Endothelial cell of umbilical vein (primary cell): ENCODE measurements around the gene SHISA3. TPM values are rescaled to one million over a fixed set of nuclear protein-coding genes. Genes with fewer than 3 reads are reported as not detected.

Experiments used
- BruUV-seq: library from RNA; stranded (reverse); fragments of 400-500 nt; replicated peaks from 2 replicates; lab custom pipeline; 2021; lab: Mats Ljungman, UMichigan
- CTCF ChIA-PET: fragments of 300-600, 350-600 bp; sonication (Branson Sonifier 250); formaldehyde crosslinking; loops from one replicate; lab custom pipeline; 2021; ENCODE audit warnings: antibody characterized with exemption, inconsistent platforms; lab: Charles Lee
- POLR2A ChIA-PET: fragments of 300-600, 350-600 bp; sonication (Branson Sonifier 250); formaldehyde crosslinking; loops from one replicate; lab custom pipeline; 2021; ENCODE audit warnings: antibody characterized with exemption, inconsistent platforms; lab: Charles Lee
- DNase-seq: peaks from one replicate; pipeline ENCODE4 v3.0.0-alpha.2; 2011; ENCODE audit warnings: low read depth, low spot score
- FAIRE-seq: peaks from 2 replicates; lab custom pipeline; 2011; peaks lifted over from hg19 to GRCh38; lab: Jason Lieb, UNC
- H2AFZ ChIP-seq: 2 replicates; pipeline ENCODE4 v1.6.0; 2012; ENCODE audit warnings: low read depth, low read length, control low read depth, inconsistent platforms
- H3K27ac ChIP-seq: 2 replicates; pipeline ENCODE4 v1.5.1; 2011; ENCODE audit warnings: low read depth, mild to moderate bottlenecking, control low read depth, low read length, moderate library complexity; ENCODE audit not compliant: insufficient read depth
- H3K27me3 ChIP-seq, 2 experiments: 2 replicates each; pipeline versions ENCODE4 v1.6.0 to v1.6.1; 2011; ENCODE audit warnings: low read length in 2 of 2, mixed read lengths in 1 of 2; ENCODE audit not compliant: control insufficient read depth in 2 of 2, insufficient read depth in 2 of 2
- H3K36me3 ChIP-seq, 2 experiments: 2 replicates in 1 of 2; 3 replicates in 1 of 2; pipeline ENCODE4 v1.5.1; 2011; ENCODE audit warnings: low read length in 2 of 2, mild to moderate bottlenecking in 1 of 2, moderate library complexity in 1 of 2; ENCODE audit not compliant: control insufficient read depth in 2 of 2, insufficient read depth in 2 of 2; ENCODE audit errors: extremely low read depth in 1 of 2
- H3K4me1 ChIP-seq: 3 replicates; pipeline ENCODE4 v1.5.1; 2011; ENCODE audit warnings: mild to moderate bottlenecking, low read length; ENCODE audit not compliant: control insufficient read depth, insufficient read depth; ENCODE audit errors: extremely low read depth
- H3K4me2 ChIP-seq: 2 replicates; pipeline ENCODE4 v1.6.1; 2011; ENCODE audit warnings: low read length, control low read depth, mixed read lengths; ENCODE audit not compliant: insufficient read depth
- H3K4me3 ChIP-seq, 3 experiments: fragments of 200-600 bp in 1 of 3; sonication (generic), shearing (Covaris generic) in 1 of 3; replicated peaks in 1 of 3; 2 replicates each; pipeline ENCODE4 v1.5.1; 2011 to 2016; ENCODE audit warnings: control low read depth in 3 of 3, low read length in 3 of 3, mild to moderate bottlenecking in 2 of 3, inconsistent platforms in 1 of 3, low read depth in 1 of 3, moderate library complexity in 1 of 3; ENCODE audit not compliant: insufficient read depth in 1 of 3
- H3K79me2 ChIP-seq: 2 replicates; pipeline ENCODE4 v1.6.0; 2012; ENCODE audit warnings: low read length, inconsistent platforms; ENCODE audit not compliant: control insufficient read depth, insufficient read depth
- H3K9ac ChIP-seq: replicated peaks from 2 replicates; pipeline ENCODE3; 2011; ENCODE audit warnings: low read length, control low read depth; ENCODE audit not compliant: insufficient read depth; ENCODE audit errors: extremely low read depth
- H3K9me1 ChIP-seq: replicated peaks from 3 replicates; pipeline ENCODE4 v1.6.0; 2011; ENCODE audit warnings: mild to moderate bottlenecking, low read length; ENCODE audit not compliant: control insufficient read depth, insufficient read depth; ENCODE audit errors: extremely low read depth
- H3K9me3 ChIP-seq: replicated peaks from 2 replicates; pipeline ENCODE4 v1.5.1; 2012; ENCODE audit warnings: low read length, inconsistent platforms; ENCODE audit not compliant: control insufficient read depth, insufficient read depth
- H4K20me1 ChIP-seq: replicated peaks from 2 replicates; pipeline ENCODE3; 2011; ENCODE audit warnings: mild to moderate bottlenecking, low read length; ENCODE audit not compliant: control insufficient read depth, insufficient read depth; ENCODE audit errors: extremely low read depth
- CTCF ChIP-seq, 2 donors: IDR thresholded peaks; 1 replicate in 1 of 2; 2 replicates in 1 of 2; pipeline ENCODE4 v1.5.1; 2011; ENCODE audit warnings: low read length in 2 of 2, mild to moderate bottlenecking in 2 of 2, moderate library complexity in 2 of 2, control low read depth in 1 of 2, inconsistent platforms in 1 of 2, low read depth in 1 of 2; ENCODE audit not compliant: insufficient read depth in 1 of 2; ENCODE audit errors: extremely low read depth in 1 of 2
- EZH2 ChIP-seq: IDR thresholded peaks from 2 replicates; pipeline ENCODE4 v1.6.1; 2012; ENCODE audit warnings: borderline replicate concordance, low read depth, mild to moderate bottlenecking, moderate library complexity, low read length, inconsistent platforms; ENCODE audit not compliant: severe bottlenecking
- FOS ChIP-seq: IDR thresholded peaks from 2 replicates; pipeline ENCODE4 v1.6.1; 2011; ENCODE audit warnings: mild to moderate bottlenecking, low read length, moderate library complexity, borderline replicate concordance; ENCODE audit not compliant: insufficient read depth
- GATA2 ChIP-seq: IDR thresholded peaks from 2 replicates; pipeline ENCODE4 v1.7.0; 2011; ENCODE audit warnings: low read depth, mild to moderate bottlenecking, moderate library complexity, mixed read lengths, low read length; ENCODE audit not compliant: insufficient read length, insufficient read depth
- JUN ChIP-seq: IDR thresholded peaks from 2 replicates; pipeline ENCODE4 v1.6.1; 2011; ENCODE audit warnings: borderline replicate concordance, low read depth; ENCODE audit not compliant: insufficient read length, insufficient read depth
- MAX ChIP-seq: IDR thresholded peaks from 2 replicates; pipeline ENCODE4 v1.6.1; 2011; ENCODE audit not compliant: insufficient read depth, insufficient read length
- MYC ChIP-seq: IDR thresholded peaks from one replicate; pipeline ENCODE4 v1.6.1; 2011; ENCODE audit warnings: mild to moderate bottlenecking, low read depth, low read length
- POLR2A ChIP-seq: IDR thresholded peaks from 2 replicates; pipeline ENCODE4 v1.6.1; 2012; ENCODE audit warnings: low read depth, mild to moderate bottlenecking, control low read depth, low read length
- POLR2AphosphoS5 ChIP-seq: IDR thresholded peaks from 2 replicates; pipeline ENCODE4 v1.6.1; 2012; ENCODE audit warnings: low read depth, mild to moderate bottlenecking, control low read depth, low read length, moderate library complexity; ENCODE audit not compliant: insufficient read depth
- dilution Hi-C: fragments of 300-500 bp; cut with MboI; formaldehyde crosslinking; loops from one replicate; pipeline ENCODE4 v1.15.0; 2019; ENCODE audit warnings: low sequenced_read_pairs; ENCODE audit not compliant: extremely low pct_ligation_motif_present
- intact Hi-C: fragments of 100-400 bp; cut with micrococcal nuclease; formaldehyde crosslinking; loops from one replicate; pipeline ENCODE4 v1.10.0; 2022
- polyA plus RNA-seq, 4 experiments: library from polyadenylated mRNA; depleted of rRNA in 3 of 4; stranded (reverse) in 3 of 4; unstranded in 1 of 4; fragments of >200 nt; gene quantifications; 2 replicates each; pipeline versions ENCODE4 v1.2.1 to v1.2.3, GENCODE V29; 2011 to 2012; ENCODE audit warnings: missing spikeins in 1 of 4
- total RNA-seq: library from RNA; stranded (reverse); gene quantifications from 2 replicates; pipeline ENCODE4 v1.2.3, GENCODE V29; 2021

The SHISA3 gene
- total and polyA plus RNA-seq, 2 donors (not counting 3 experiments of a cell fraction or from before 2014, with no cell fraction given), result 12.0 to 16.6 TPM

- Histone ChIP-seq H3K9me1 (no peaks in the 10 kb centered on the region), H3K27ac (no peak overlapping the region), H3K36me3 (no peaks in the 10 kb centered on the region), H3K79me2 (no peaks in the 10 kb centered on the region), H3K4me3 (no peak overlapping the region), H3K9ac (no peak overlapping the region), H2AFZ (no peak overlapping the region), H3K4me1 (peaks cover 5% of the 10 kb centered on the region), H4K20me1 (no peaks in the 10 kb centered on the region), H3K4me2 (no peak overlapping the region), H3K9me3 (no peaks in the 10 kb centered on the region), H3K27me3 (no peaks in the 10 kb centered on the region)
- dilution Hi-C loops, result no loop called here
- POLR2A ChIA-PET, result no interaction called here
- intact Hi-C loops, result no loop called here
- CTCF ChIA-PET, result no interaction called here
- DNase-seq, result no peak
- no peak for FAIRE-seq
- TF ChIP-seq FOS, result no peak
- no peak for TF ChIP-seq JUN
- TF ChIP-seq CTCF (IDR thresholded peaks at IDR 0.05; ENCODE audit: extremely low read depth in 1 of 2, insufficient read depth in 1 of 2, low read depth in 1 of 2, low read length in 2 of 2), result no peak
- TF ChIP-seq MAX, result no peak
- TF ChIP-seq EZH2, result no peak
- no peak for TF ChIP-seq MYC
- TF ChIP-seq GATA2, result no peak
- no peak for TF ChIP-seq POLR2AphosphoS5
- TF ChIP-seq POLR2A, result no peak
- BruUV-seq, result no TSS peak
Measured at GRCh38 chr4:42390622-42391354, 6.5 kb upstream of the SHISA3 start.
